H1 (cell line): ENCODE measurements around the gene LAMP5.

Source experiments
- CTCF ChIP-seq, 3 experiments: IDR thresholded peaks; 1 replicate in 2 of 3; 2 replicates in 1 of 3; pipeline versions ENCODE4 v1.5.1 to v1.6.1; 2011; ENCODE audit warnings: low read length in 3 of 3, mild to moderate bottlenecking in 3 of 3, inconsistent platforms in 2 of 3, low read depth in 1 of 3, moderate library complexity in 1 of 3; ENCODE audit not compliant: insufficient read depth in 1 of 3; ENCODE audit errors: control extremely low read depth in 1 of 3
- EP300 ChIP-seq, 2 experiments: IDR thresholded peaks; 1 replicate in 1 of 2; 2 replicates in 1 of 2; pipeline ENCODE4 v1.6.1; 2011 to 2012; ENCODE audit warnings: low read depth in 2 of 2, low read length in 2 of 2, mild to moderate bottlenecking in 2 of 2, borderline replicate concordance in 1 of 2, inconsistent platforms in 1 of 2, moderate library complexity in 1 of 2
- EZH2 ChIP-seq: fragments of 200-600 bp; sonication (generic); IDR thresholded peaks from 2 replicates; pipeline ENCODE4 v1.7.1; 2012; ENCODE audit warnings: low read depth, mild to moderate bottlenecking, moderate library complexity, low read length, inconsistent platforms; ENCODE audit not compliant: severe bottlenecking
- GABPA ChIP-seq: IDR thresholded peaks from 2 replicates; pipeline ENCODE4 v1.6.1; 2011; ENCODE audit warnings: mild to moderate bottlenecking, low read length, moderate library complexity, borderline replicate concordance; ENCODE audit not compliant: insufficient read depth
- MAFK ChIP-seq: IDR thresholded peaks from 2 replicates; pipeline ENCODE4 v1.6.1; 2012; ENCODE audit warnings: low read depth, mild to moderate bottlenecking, improper control_type of control experiment, low read length

DNA sequence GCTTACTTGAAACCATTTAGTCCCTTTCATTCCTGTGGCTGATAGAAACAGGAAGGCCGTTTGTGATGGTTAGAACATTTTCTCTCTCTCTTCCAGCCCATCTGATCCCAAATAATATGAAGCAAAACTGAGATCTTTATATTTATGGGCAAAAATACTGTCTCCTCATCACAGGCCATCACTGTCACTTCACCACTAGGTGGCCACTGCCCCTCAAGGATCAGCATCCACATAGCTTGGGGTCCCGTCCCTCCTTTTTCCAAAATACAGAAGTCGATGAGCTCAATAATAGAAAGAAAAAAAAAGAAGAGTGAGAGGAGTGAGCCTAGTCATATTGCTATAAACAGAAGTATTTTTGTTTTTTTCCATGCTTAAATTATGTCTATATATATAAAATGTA, 46.4 kb upstream of the LAMP5 start:
- TF ChIP-seq MAFK (no peak), EZH2 (no peak), EP300 (IDR thresholded peaks at IDR 0.05; ENCODE audit: borderline replicate concordance in 1 of 2, low read depth in 2 of 2, low read length in 2 of 2) (no peak), CTCF (IDR thresholded peaks at IDR 0.05; ENCODE audit: control extremely low read depth in 1 of 3, insufficient read depth in 1 of 3, low read depth in 1 of 3, low read length in 3 of 3) (peak; percentile 78 to 83 (median 80)), GABPA (no peak)
